Right lobe of liver (tissue), 6 donors: ENCODE measurements around the gene SERINC5. TPM values are rescaled to one million over a fixed set of nuclear protein-coding genes. Genes with fewer than 3 reads are reported as not detected.

Source experiments
- ATAC-seq, 4 donors: fragments of 200-7000 bp; cut with Tn5 transposase; one replicate each; pipeline ENCODE4 v1.9.1; 2020; ENCODE audit warnings: mild to moderate bottlenecking in 4 of 4, moderate library complexity in 4 of 4
- DNase-seq, 3 donors: peaks; one replicate each; pipeline ENCODE4 v3.0.0-alpha.2; 2020
- H3K27ac ChIP-seq, 3 donors: fragments of 200-600 bp; one replicate each; pipeline ENCODE4 v1.8.0; 2022
- H3K27me3 ChIP-seq, 2 donors: fragments of 200-600 bp; one replicate each; pipeline ENCODE4 v1.8.0; 2022
- H3K36me3 ChIP-seq, 4 donors: fragments of 200-600 bp; sonication (generic) in 1 of 4; one replicate each; pipeline versions ENCODE4 v1.5.1 to v1.8.0; 2017 to 2022; ENCODE audit warnings: control low read depth in 1 of 4
- H3K4me1 ChIP-seq, 4 donors: fragments of 200-600 bp; sonication (generic) in 1 of 4; one replicate each; pipeline versions ENCODE4 v1.5.1 to v1.8.0; 2017 to 2022; ENCODE audit warnings: control low read depth in 1 of 4
- H3K4me3 ChIP-seq, 3 donors: fragments of 200-600 bp; one replicate each; pipeline ENCODE4 v1.8.0; 2022
- H3K9me3 ChIP-seq, 4 donors: fragments of 200-600 bp; sonication (generic) in 1 of 4; one replicate each; pipeline versions ENCODE4 v1.5.1 to v1.8.0; 2017 to 2022; ENCODE audit warnings: control low read depth in 1 of 4
- POLR2A ChIP-seq: fragments of 450-650 bp; IDR thresholded peaks from one replicate; pipeline ENCODE4 v1.6.1; 2017; ENCODE audit warnings: antibody characterized with exemption, mild to moderate bottlenecking
- WGBS: methylation state at CpG from one replicate; pipeline ENCODE4 v1.1.6; 2018; ENCODE audit warnings: low coverage, low lambda C conversion rate; ENCODE audit not compliant: insufficient coverage; ENCODE audit errors: missing lambda C conversion rate; 5-methylcytosine and 5-hydroxymethylcytosine counted together
- intact Hi-C, 2 donors: fragments of 100-400 bp; cut with DNase I; formaldehyde crosslinking; loops; one replicate each; pipeline versions ENCODE4 v1.11.2 to v1.14.1; 2022
- total RNA-seq, 6 experiments: library from RNA; depleted of rRNA in 2 of 6; stranded (reverse); fragments of >200 nt in 2 of 6; fragmentation: NEBNext Ultra II Directional in 3 of 6; extraction: Animal tissue kit (Norgen Biotek cat#: 25700) in 3 of 6; gene quantifications; one replicate each; pipeline versions ENCODE4 v1.1.0 to v1.2.4, GENCODE V29; 2016 to 2023
- TF ChIP-seq, protein P1 (sequence below), 4 donors: fragments of 200-600 bp in 3 of 4; fragments of 450-650 bp in 1 of 4; IDR thresholded peaks; one replicate each; pipeline versions ENCODE4 v1.5.1 to v1.8.0; 2016 to 2022; ENCODE audit warnings: antibody characterized with exemption in 4 of 4, mild to moderate bottlenecking in 2 of 4
- donor health status: DM: no; HTN: yes; CAD: no.
- donor health status: DM: no; HTN: no; CAD: no.
- donor health status: DM: no; HTN: no; CAD: no.
- donor health status: DM: no; HTN: yes; CAD: no.
- donor health status: DM: no; HTN: yes; CAD: no.

SERINC5 gene
- total RNA-seq, 6 experiments from 2014 or later = 30.1 to 82.1 (median 57.9) TPM

DNA sequence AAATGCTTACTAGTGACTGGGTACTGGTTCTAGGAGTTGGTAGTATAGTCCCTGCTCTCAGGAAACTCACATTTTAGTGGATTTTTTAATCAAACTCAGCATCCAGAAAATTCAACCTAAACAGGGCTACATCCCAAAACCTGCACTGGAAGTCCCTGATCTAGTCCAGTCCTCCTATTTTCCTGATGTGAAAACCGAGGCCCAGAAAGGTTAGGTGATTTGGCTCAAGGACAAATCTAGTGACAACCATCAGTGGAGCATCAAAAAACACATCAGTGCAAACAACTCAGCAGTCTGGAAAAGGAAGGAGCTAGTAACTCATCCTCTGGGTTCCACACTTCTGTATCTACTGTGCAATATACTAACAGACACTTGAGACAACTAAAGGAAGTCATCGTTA lies 38.2 kb downstream of the SERINC5 start:
- intact Hi-C loops = no loop called here
- peak overlapping the region; percentile 47 to 97 (median 91) for H3K27ac ChIP-seq

DNA sequence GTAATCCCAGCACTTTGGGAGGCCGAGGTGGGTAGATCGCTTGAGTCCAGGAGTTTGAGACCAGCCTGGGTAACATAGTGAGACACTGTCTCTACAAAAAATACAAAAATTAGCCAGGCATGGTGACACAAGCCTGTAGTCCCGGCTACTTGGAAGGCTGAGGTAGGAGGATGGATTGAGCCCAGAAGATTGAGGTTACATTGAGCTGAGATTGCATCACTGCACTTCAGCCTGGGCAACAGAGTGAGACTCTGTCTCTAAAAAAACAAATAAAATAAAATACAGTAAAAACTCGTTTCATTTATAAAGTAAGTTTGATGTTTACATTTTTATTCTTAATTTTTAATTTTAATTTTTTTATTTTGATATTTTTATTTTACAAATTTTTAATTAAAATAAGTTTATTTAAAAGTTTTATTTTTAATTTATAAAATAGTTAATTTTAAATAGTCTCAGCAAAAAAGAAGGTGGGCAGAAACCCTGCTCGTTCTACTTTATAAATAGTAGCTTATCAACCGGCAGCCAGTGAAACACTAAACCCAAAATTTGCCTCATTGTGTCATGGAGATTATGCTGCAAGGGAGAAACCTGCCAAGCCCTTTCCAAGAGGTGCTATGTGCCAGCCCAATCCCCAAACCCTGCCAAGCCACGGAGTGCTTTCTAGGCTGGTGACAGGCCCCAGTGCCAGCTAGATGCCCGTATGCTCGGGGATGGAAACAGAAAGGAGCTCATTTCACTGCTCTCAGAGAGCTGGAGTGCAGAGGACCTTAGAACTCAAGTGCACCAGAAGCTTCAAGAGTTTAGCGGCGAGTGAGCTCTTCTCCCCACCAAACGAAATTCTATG lies 38.9 kb downstream of the SERINC5 start:
- intact Hi-C loops = no loop called here
- peaks cover 0 to 87% (median 38%) of the 10 kb centered on the region in 4 donors for H3K4me1 ChIP-seq
- H3K4me3 ChIP-seq = peak overlapping the region in 1 of 3 donors; percentile 9
- H3K27ac ChIP-seq = peak overlapping the region; percentile 47 to 97 (median 91)
- TF ChIP-seq POLR2A = peak; percentile 48
- TF ChIP-seq, protein P1, sequence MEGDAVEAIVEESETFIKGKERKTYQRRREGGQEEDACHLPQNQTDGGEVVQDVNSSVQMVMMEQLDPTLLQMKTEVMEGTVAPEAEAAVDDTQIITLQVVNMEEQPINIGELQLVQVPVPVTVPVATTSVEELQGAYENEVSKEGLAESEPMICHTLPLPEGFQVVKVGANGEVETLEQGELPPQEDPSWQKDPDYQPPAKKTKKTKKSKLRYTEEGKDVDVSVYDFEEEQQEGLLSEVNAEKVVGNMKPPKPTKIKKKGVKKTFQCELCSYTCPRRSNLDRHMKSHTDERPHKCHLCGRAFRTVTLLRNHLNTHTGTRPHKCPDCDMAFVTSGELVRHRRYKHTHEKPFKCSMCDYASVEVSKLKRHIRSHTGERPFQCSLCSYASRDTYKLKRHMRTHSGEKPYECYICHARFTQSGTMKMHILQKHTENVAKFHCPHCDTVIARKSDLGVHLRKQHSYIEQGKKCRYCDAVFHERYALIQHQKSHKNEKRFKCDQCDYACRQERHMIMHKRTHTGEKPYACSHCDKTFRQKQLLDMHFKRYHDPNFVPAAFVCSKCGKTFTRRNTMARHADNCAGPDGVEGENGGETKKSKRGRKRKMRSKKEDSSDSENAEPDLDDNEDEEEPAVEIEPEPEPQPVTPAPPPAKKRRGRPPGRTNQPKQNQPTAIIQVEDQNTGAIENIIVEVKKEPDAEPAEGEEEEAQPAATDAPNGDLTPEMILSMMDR (IDR thresholded peaks at IDR 0.05) = no peak
- 24% methylated on average over 9 of the region's 12 CpGs for WGBS
- H3K36me3 ChIP-seq = no peaks in the 10 kb centered on the region
- peak; percentile 77 to 87 (median 82) for ATAC-seq
- DNase-seq = peak; percentile 83 to 96 (median 93)
- H3K9me3 ChIP-seq = no peaks in the 10 kb centered on the region
- H3K27me3 ChIP-seq = no peaks in the 10 kb centered on the region

More for the DNA sequence above, 38.2 kb downstream of the SERINC5 start:
- Histone ChIP-seq H3K4me1 (peaks cover 0 to 83% (median 36%) of the 10 kb centered on the region in 4 donors), H3K9me3 (no peaks in the 10 kb centered on the region), H3K36me3 (no peaks in the 10 kb centered on the region), H3K27me3 (no peaks in the 10 kb centered on the region), H3K4me3 (no peak overlapping the region)
- ATAC-seq = no peak
- 24% methylated on average over 2 of the region's 2 CpGs for WGBS
- TF ChIP-seq POLR2A = no peak
- TF ChIP-seq, protein P1 (IDR thresholded peaks at IDR 0.05) = no peak
- DNase-seq = no peak

DNA sequence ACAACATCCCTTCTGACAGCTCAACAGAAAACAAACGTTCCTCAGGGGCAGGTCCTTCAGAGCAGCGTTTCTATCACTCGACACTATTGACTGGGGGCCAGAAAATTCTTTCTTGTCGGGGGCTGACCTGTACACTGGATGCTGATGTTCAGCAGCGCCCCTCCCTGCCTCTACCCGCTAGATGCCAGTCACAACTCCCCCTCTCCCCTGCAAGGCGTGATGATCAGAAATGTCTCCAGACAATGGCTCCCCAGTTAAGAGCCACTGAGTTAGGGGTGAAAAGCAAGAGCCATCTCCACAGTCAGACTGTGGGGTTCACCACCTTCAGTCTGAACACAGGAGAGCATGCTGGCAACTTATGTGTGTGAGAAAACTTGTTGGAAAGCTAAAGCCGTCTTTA lies 39.8 kb downstream of the SERINC5 start:
- TF ChIP-seq, protein P1 (IDR thresholded peaks at IDR 0.05) = no peak
- TF ChIP-seq POLR2A = no peak
- 13% methylated on average over 6 of the region's 8 CpGs for WGBS
- Histone ChIP-seq H3K9me3 (no peaks in the 10 kb centered on the region), H3K4me1 (peaks cover 0 to 87% (median 39%) of the 10 kb centered on the region in 4 donors), H3K36me3 (no peaks in the 10 kb centered on the region), H3K4me3 (peak overlapping the region in 1 of 3 donors; percentile 9), H3K27ac (peak overlapping the region; percentile 47 to 97 (median 91)), H3K27me3 (no peaks in the 10 kb centered on the region)
- ATAC-seq (peak in 2 of 4 donors; percentile 1 to 11), DNase-seq (no peak)
- intact Hi-C loops = no loop called here

DNA sequence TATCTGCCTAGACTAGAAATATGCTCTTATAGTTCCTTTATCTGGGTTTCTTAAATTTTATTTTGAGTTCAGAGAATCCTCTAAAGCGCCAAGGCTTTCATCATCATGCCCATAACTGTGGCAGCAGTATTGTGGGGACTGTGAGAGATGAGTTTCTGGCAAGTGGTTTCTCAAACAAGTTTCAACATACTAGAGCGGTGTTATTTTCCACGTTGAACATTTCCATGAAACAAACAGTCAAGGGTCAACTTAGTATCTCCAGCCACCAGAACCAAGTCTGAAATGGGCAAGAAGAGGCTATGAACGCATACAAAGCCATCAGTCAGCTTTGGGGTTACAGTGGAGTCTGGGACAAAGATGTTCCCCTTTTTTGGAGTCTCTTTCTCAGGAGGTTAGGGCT lies 40.3 kb downstream of the SERINC5 start:
- H3K9me3 ChIP-seq = no peaks in the 10 kb centered on the region
- peaks cover 0 to 87% (median 42%) of the 10 kb centered on the region in 4 donors for H3K4me1 ChIP-seq
- 18% methylated on average over 4 of the region's 4 CpGs for WGBS
- DNase-seq (peak in 1 of 3 donors; percentile 64), ATAC-seq (peak; percentile 50 to 77 (median 65))
- H3K4me3 ChIP-seq = peak overlapping the region in 1 of 3 donors; percentile 9
- H3K36me3 ChIP-seq = no peaks in the 10 kb centered on the region
- H3K27ac ChIP-seq = peak overlapping the region; percentile 47 to 97 (median 91)
- peak; percentile 80 for TF ChIP-seq POLR2A
- TF ChIP-seq, protein P1 (IDR thresholded peaks at IDR 0.05) = no peak
- intact Hi-C loops = no loop called here
- no peaks in the 10 kb centered on the region for H3K27me3 ChIP-seq
